Liver (tissue), 3 donors: ENCODE results near the gene PNMA6A.
"Not testable (repeated sequence)": the region's sequence is repeated elsewhere in the genome, so short reads cannot be mapped to it uniquely, and the experiment has no call there.

ENCODE experiments used
- ATF3 ChIP-seq: IDR thresholded peaks from 2 replicates; pipeline ENCODE4 v1.6.1; 2016; ENCODE audit warnings: antibody characterized with exemption
- CTCF ChIP-seq: fragments of 150-350 bp; IDR thresholded peaks from 2 replicates; pipeline ENCODE4 v1.5.1; 2017; ENCODE audit warnings: improper control_type of control experiment, low read depth, low read length; ENCODE audit not compliant: missing input control
- HNF4G ChIP-seq: IDR thresholded peaks from 2 replicates; pipeline ENCODE4 v1.6.1; 2016; ENCODE audit warnings: antibody characterized with exemption
- RAD21 ChIP-seq, 2 donors: IDR thresholded peaks; 2 replicates each; pipeline ENCODE4 v1.6.1; 2016; ENCODE audit warnings: antibody characterized with exemption in 2 of 2, mild to moderate bottlenecking in 2 of 2
- REST ChIP-seq: IDR thresholded peaks from 2 replicates; pipeline ENCODE4 v1.6.1; 2016; ENCODE audit warnings: antibody characterized with exemption, mild to moderate bottlenecking
- RXRA ChIP-seq, 2 donors: IDR thresholded peaks; 2 replicates each; pipeline ENCODE4 v1.6.1; 2017 to 2018; ENCODE audit warnings: antibody characterized with exemption in 2 of 2, mild to moderate bottlenecking in 1 of 2
- SP1 ChIP-seq: IDR thresholded peaks from 2 replicates; pipeline ENCODE4 v1.6.1; 2018; ENCODE audit warnings: antibody characterized with exemption, mild to moderate bottlenecking
- TAF1 ChIP-seq: conservative IDR thresholded peaks from 2 replicates; pipeline ENCODE4 v1.6.1; 2016; ENCODE audit warnings: antibody characterized with exemption, mild to moderate bottlenecking
- YY1 ChIP-seq: IDR thresholded peaks from 2 replicates; pipeline ENCODE4 v1.6.1; 2016; ENCODE audit warnings: antibody characterized with exemption, mild to moderate bottlenecking
- donor health status: healthy.
- donor health status: healthy.

GRCh38 chrX:153117754-153118153 is 45.5 kb downstream of the PNMA6A start:
- not testable (repeated sequence) for TF ChIP-seq CTCF; RAD21 (IDR thresholded peaks at IDR 0.05); TAF1; ATF3; YY1; RXRA (IDR thresholded peaks at IDR 0.05); REST; SP1; HNF4G
